ENCODE data around the gene CCL21.

GRCh38 chr9:34671307-34671706 is 38.6 kb downstream of the CCL21 start:
- TF ChIP-seq, protein P1, sequence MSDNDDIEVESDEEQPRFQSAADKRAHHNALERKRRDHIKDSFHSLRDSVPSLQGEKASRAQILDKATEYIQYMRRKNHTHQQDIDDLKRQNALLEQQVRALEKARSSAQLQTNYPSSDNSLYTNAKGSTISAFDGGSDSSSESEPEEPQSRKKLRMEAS (IDR thresholded peaks at IDR 0.05): no peak
- TF ChIP-seq EP300 (IDR thresholded peaks at IDR 0.05; ENCODE audit: borderline replicate concordance) (no peak), EGR1 (IDR thresholded peaks at IDR 0.05) (no peak), RAD21 (IDR thresholded peaks at IDR 0.05; ENCODE audit: low read depth) (no peak), CEBPB (IDR thresholded peaks at IDR 0.05) (no peak), TAF1 (IDR thresholded peaks at IDR 0.05; ENCODE audit: low read depth) (no peak), YY1 (IDR thresholded peaks at IDR 0.05; ENCODE audit: low read depth) (no peak), TEAD4 (IDR thresholded peaks at IDR 0.05) (no peak)
- TF ChIP-seq, protein P2, sequence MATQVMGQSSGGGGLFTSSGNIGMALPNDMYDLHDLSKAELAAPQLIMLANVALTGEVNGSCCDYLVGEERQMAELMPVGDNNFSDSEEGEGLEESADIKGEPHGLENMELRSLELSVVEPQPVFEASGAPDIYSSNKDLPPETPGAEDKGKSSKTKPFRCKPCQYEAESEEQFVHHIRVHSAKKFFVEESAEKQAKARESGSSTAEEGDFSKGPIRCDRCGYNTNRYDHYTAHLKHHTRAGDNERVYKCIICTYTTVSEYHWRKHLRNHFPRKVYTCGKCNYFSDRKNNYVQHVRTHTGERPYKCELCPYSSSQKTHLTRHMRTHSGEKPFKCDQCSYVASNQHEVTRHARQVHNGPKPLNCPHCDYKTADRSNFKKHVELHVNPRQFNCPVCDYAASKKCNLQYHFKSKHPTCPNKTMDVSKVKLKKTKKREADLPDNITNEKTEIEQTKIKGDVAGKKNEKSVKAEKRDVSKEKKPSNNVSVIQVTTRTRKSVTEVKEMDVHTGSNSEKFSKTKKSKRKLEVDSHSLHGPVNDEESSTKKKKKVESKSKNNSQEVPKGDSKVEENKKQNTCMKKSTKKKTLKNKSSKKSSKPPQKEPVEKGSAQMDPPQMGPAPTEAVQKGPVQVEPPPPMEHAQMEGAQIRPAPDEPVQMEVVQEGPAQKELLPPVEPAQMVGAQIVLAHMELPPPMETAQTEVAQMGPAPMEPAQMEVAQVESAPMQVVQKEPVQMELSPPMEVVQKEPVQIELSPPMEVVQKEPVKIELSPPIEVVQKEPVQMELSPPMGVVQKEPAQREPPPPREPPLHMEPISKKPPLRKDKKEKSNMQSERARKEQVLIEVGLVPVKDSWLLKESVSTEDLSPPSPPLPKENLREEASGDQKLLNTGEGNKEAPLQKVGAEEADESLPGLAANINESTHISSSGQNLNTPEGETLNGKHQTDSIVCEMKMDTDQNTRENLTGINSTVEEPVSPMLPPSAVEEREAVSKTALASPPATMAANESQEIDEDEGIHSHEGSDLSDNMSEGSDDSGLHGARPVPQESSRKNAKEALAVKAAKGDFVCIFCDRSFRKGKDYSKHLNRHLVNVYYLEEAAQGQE (IDR thresholded peaks at IDR 0.05; ENCODE audit: low read depth): no peak
- TF ChIP-seq, protein P3, sequence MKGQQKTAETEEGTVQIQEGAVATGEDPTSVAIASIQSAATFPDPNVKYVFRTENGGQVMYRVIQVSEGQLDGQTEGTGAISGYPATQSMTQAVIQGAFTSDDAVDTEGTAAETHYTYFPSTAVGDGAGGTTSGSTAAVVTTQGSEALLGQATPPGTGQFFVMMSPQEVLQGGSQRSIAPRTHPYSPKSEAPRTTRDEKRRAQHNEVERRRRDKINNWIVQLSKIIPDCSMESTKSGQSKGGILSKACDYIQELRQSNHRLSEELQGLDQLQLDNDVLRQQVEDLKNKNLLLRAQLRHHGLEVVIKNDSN (IDR thresholded peaks at IDR 0.05): no peak
